ENCODE data around the gene TMC1. TPM values are rescaled to one million over a fixed set of nuclear protein-coding genes. Genes with fewer than 3 reads are reported as not detected.

Gene TMC1
- total and polyA plus RNA-seq, 5 donors, result 0.05 to 0.45 TPM; not detected in 3

- no peak overlapping the region for H3K4me3 ChIP-seq (ENCODE audit: low read length)
- peaks cover 2% of the 10 kb centered on the region for H3K4me1 ChIP-seq (ENCODE audit: control insufficient read depth, insufficient read depth, low read length)
- no peaks in the 10 kb centered on the region for H3K27me3 ChIP-seq (ENCODE audit: control insufficient read depth, insufficient read depth)
- intact Hi-C loops (cut with DNase I), result loop anchor here in 1 of 4 donors (2.0 kb wide), 1 partner anchor 211 kb away; the partner anchor contains the start of gene ZFAND5
- H3K27ac ChIP-seq (ENCODE audit: low read length), result no peak overlapping the region
- 69% methylated on average over 2 of the region's 2 CpGs for WGBS
- H3K9me3 ChIP-seq (ENCODE audit: control insufficient read depth, low read length), result no peaks in the 10 kb centered on the region
- DNase-seq (no peak), ATAC-seq (no peak)
Measured at GRCh38 chr9:72575666-72576065, 54.3 kb downstream of the TMC1 start.

- no peaks in the 10 kb centered on the region for H3K9me3 ChIP-seq (ENCODE audit: control insufficient read depth, low read length)
- no peak for ATAC-seq
- no peak for DNase-seq
- no peak overlapping the region for H3K4me3 ChIP-seq (ENCODE audit: low read length)
- H3K27me3 ChIP-seq (ENCODE audit: control insufficient read depth, insufficient read depth), result no peaks in the 10 kb centered on the region
- H3K4me1 ChIP-seq (ENCODE audit: control insufficient read depth, insufficient read depth, low read length), result peaks cover 2% of the 10 kb centered on the region
- H3K27ac ChIP-seq (ENCODE audit: low read length), result no peak overlapping the region
- intact Hi-C loops (cut with DNase I), result loop anchor here in 1 of 4 donors (2.0 kb wide), 1 partner anchor 211 kb away; the partner anchor contains the start of gene ZFAND5
- 71% methylated on average over 2 of the region's 2 CpGs for WGBS
Measured at GRCh38 chr9:72576087-72576486, 54.7 kb downstream of the TMC1 start.

GRCh38 chr9:72577212-72577753 lies 55.9 kb downstream of the TMC1 start:
- ATAC-seq, result peak; percentile 85 to 87
- peak overlapping the region; percentile 7 for H3K4me3 ChIP-seq (ENCODE audit: low read length)
- no peaks in the 10 kb centered on the region for H3K27me3 ChIP-seq (ENCODE audit: control insufficient read depth, insufficient read depth)
- WGBS, result 12% methylated on average over 4 of the region's 4 CpGs
- peak in 1 of 3 donors; percentile 23 for DNase-seq
- peak overlapping the region; percentile 87 for H3K27ac ChIP-seq (ENCODE audit: low read length)
- H3K9me3 ChIP-seq (ENCODE audit: control insufficient read depth, low read length), result no peaks in the 10 kb centered on the region
- intact Hi-C loops (cut with DNase I), result loop anchor here in 1 of 4 donors (2.0 kb wide), 1 partner anchor 212 kb away; the partner anchor contains the start of gene ZFAND5
- H3K4me1 ChIP-seq (ENCODE audit: control insufficient read depth, insufficient read depth, low read length), result peaks cover 2% of the 10 kb centered on the region

GRCh38 chr9:72579190-72579589 lies 57.8 kb downstream of the TMC1 start:
- 72% methylated on average over 4 of the region's 4 CpGs for WGBS
- Histone ChIP-seq H3K4me1 (ENCODE audit: control insufficient read depth, insufficient read depth, low read length) (peaks cover 2% of the 10 kb centered on the region), H3K27me3 (ENCODE audit: control insufficient read depth, insufficient read depth) (no peaks in the 10 kb centered on the region), H3K9me3 (ENCODE audit: control insufficient read depth, low read length) (no peaks in the 10 kb centered on the region), H3K27ac (ENCODE audit: low read length) (peak overlapping the region; percentile 48), H3K4me3 (ENCODE audit: low read length) (no peak overlapping the region)
- peak in 1 of 2 donors; percentile 30 for ATAC-seq
- intact Hi-C loops (cut with DNase I), result no loop called here
- peak; percentile 49 to 73 (median 73) for DNase-seq

- intact Hi-C loops (cut with DNase I), result loop anchor here in 2 of 4 donors (10.0 kb wide), 2 partner anchors 205 to 215 kb away; partner anchors contain the start of gene ZFAND5 (in 1 of the 2)
- no peaks in the 10 kb centered on the region for H3K9me3 ChIP-seq (ENCODE audit: control insufficient read depth, low read length)
- ATAC-seq (peak in 1 of 2 donors; percentile 77), DNase-seq (no peak)
- WGBS, result 92% methylated on average over 3 of the region's 3 CpGs
- no peaks in the 10 kb centered on the region for H3K27me3 ChIP-seq (ENCODE audit: control insufficient read depth, insufficient read depth)
- H3K4me3 ChIP-seq (ENCODE audit: low read length), result no peak overlapping the region
- peaks cover 2% of the 10 kb centered on the region for H3K4me1 ChIP-seq (ENCODE audit: control insufficient read depth, insufficient read depth, low read length)
- peak overlapping the region; percentile 24 for H3K27ac ChIP-seq (ENCODE audit: low read length)
Measured at GRCh38 chr9:72579880-72580550, 58.6 kb downstream of the TMC1 start.

GRCh38 chr9:72581694-72582093 lies 60.3 kb downstream of the TMC1 start:
- WGBS, result 84% methylated on average over 9 of the region's 9 CpGs
- intact Hi-C loops (cut with DNase I), result loop anchor here in 2 of 4 donors (10.0 kb wide), 2 partner anchors 207 to 217 kb away; partner anchors contain the start of gene ZFAND5 (in 1 of the 2)
- Histone ChIP-seq H3K4me3 (ENCODE audit: low read length) (no peak overlapping the region), H3K27me3 (ENCODE audit: control insufficient read depth, insufficient read depth) (no peaks in the 10 kb centered on the region), H3K4me1 (ENCODE audit: control insufficient read depth, insufficient read depth, low read length) (peaks cover 2% of the 10 kb centered on the region), H3K9me3 (ENCODE audit: control insufficient read depth, low read length) (no peaks in the 10 kb centered on the region), H3K27ac (ENCODE audit: low read length) (no peak overlapping the region)
- DNase-seq, result no peak
- no peak for ATAC-seq

- ATAC-seq (no peak), DNase-seq (no peak)
- H3K27ac ChIP-seq (ENCODE audit: low read length), result no peak overlapping the region
- peaks cover 2% of the 10 kb centered on the region for H3K4me1 ChIP-seq (ENCODE audit: control insufficient read depth, insufficient read depth, low read length)
- no peak overlapping the region for H3K4me3 ChIP-seq (ENCODE audit: low read length)
- H3K9me3 ChIP-seq (ENCODE audit: control insufficient read depth, low read length), result no peaks in the 10 kb centered on the region
- no peaks in the 10 kb centered on the region for H3K27me3 ChIP-seq (ENCODE audit: control insufficient read depth, insufficient read depth)
- intact Hi-C loops (cut with DNase I), result loop anchor here in 2 of 4 donors (10.0 kb wide), 2 partner anchors 209 to 219 kb away; partner anchors contain the start of gene ZFAND5 (in 1 of the 2)
Measured at GRCh38 chr9:72583370-72583769, 62.0 kb downstream of the TMC1 start.

GRCh38 chr9:72586388-72587130 lies 65.2 kb downstream of the TMC1 start:
- no peak overlapping the region for H3K27ac ChIP-seq (ENCODE audit: low read length)
- intact Hi-C loops (cut with DNase I), result loop anchor here in 2 of 4 donors (10.0 kb wide), 2 partner anchors 212 to 222 kb away; partner anchors contain the start of gene ZFAND5 (in 1 of the 2)
- 77% methylated on average over 5 of the region's 5 CpGs for WGBS

GRCh38 chr9:72588336-72588735 lies 66.9 kb downstream of the TMC1 start:
- DNase-seq (no peak), ATAC-seq (no peak)
- Histone ChIP-seq H3K4me3 (ENCODE audit: low read length) (no peak overlapping the region), H3K27me3 (ENCODE audit: control insufficient read depth, insufficient read depth) (no peaks in the 10 kb centered on the region), H3K9me3 (ENCODE audit: control insufficient read depth, low read length) (no peaks in the 10 kb centered on the region), H3K4me1 (ENCODE audit: control insufficient read depth, insufficient read depth, low read length) (peaks cover 2% of the 10 kb centered on the region), H3K27ac (ENCODE audit: low read length) (no peak overlapping the region)
- intact Hi-C loops (cut with DNase I), result loop anchor here in 2 of 4 donors (10.0 kb wide), 2 partner anchors 214 to 224 kb away; partner anchors contain the start of gene ZFAND5 (in 1 of the 2)

More at GRCh38 chr9:72586388-72587130, 65.2 kb downstream of the TMC1 start:
- peak; percentile 61 to 78 for ATAC-seq
- peaks cover 2% of the 10 kb centered on the region for H3K4me1 ChIP-seq (ENCODE audit: control insufficient read depth, insufficient read depth, low read length)
- H3K9me3 ChIP-seq (ENCODE audit: control insufficient read depth, low read length), result no peaks in the 10 kb centered on the region
- H3K4me3 ChIP-seq (ENCODE audit: low read length), result no peak overlapping the region
- DNase-seq, result no peak
- H3K27me3 ChIP-seq (ENCODE audit: control insufficient read depth, insufficient read depth), result no peaks in the 10 kb centered on the region

GRCh38 chr9:72589667-72590521 lies 68.5 kb downstream of the TMC1 start:
- no peak for ATAC-seq
- no peak overlapping the region for H3K4me3 ChIP-seq (ENCODE audit: low read length)
- no peaks in the 10 kb centered on the region for H3K9me3 ChIP-seq (ENCODE audit: control insufficient read depth, low read length)
- no peak for DNase-seq
- peaks cover 2% of the 10 kb centered on the region for H3K4me1 ChIP-seq (ENCODE audit: control insufficient read depth, insufficient read depth, low read length)
- no peaks in the 10 kb centered on the region for H3K27me3 ChIP-seq (ENCODE audit: control insufficient read depth, insufficient read depth)
- 36% methylated on average over 2 of the region's 2 CpGs for WGBS
- H3K27ac ChIP-seq (ENCODE audit: low read length), result no peak overlapping the region
- intact Hi-C loops (cut with DNase I), result loop anchor here in 3 of 4 donors (5.0 to 10.0 kb wide), 5 partner anchors 55 to 308 kb away; partner anchors contain the start of gene ZFAND5 (in 1 of the 3)
